PC-3 (cell line): ENCODE measurements around the gene PLA2G2D. TPM values are rescaled to one million over a fixed set of nuclear protein-coding genes. Genes with fewer than 3 reads are reported as not detected.

Source experiments
- ATAC-seq: fragments of 200-7000 bp; cut with Tn5 transposase; 2 replicates; pipeline ENCODE4 v1.9.1; 2020; ENCODE audit warnings: mild to moderate bottlenecking, moderate library complexity
- BruUV-seq: library from RNA; stranded (reverse); fragments of 400-500 nt; replicated peaks from 2 replicates; lab custom pipeline; 2021; lab: Mats Ljungman, UMichigan
- CTCF ChIA-PET: fragments of 300-600 bp; sonication (Branson Sonifier 250); formaldehyde crosslinking; loops from one replicate; lab custom pipeline; 2022; ENCODE audit warnings: antibody characterized with exemption; lab: Charles Lee
- POLR2A ChIA-PET: fragments of 300-600 bp; sonication (Branson Sonifier 250); formaldehyde crosslinking; loops from one replicate; lab custom pipeline; 2022; ENCODE audit warnings: antibody characterized with exemption; ENCODE audit not compliant: unreplicated experiment; lab: Charles Lee
- DNase-seq: peaks from one replicate; pipeline ENCODE4 v3.0.0-alpha.2; 2015
- H2AFZ ChIP-seq: fragments of 300-600 bp; sonication (generic); 2 replicates; pipeline ENCODE4 v1.6.0; 2016; ENCODE audit warnings: antibody characterized with exemption, low read length
- H3F3A ChIP-seq: fragments of 300-600 bp; sonication (generic); one replicate; pipeline ENCODE4 v1.6.0; 2017; ENCODE audit warnings: antibody characterized with exemption, low read length, control low read depth, mild to moderate bottlenecking; ENCODE audit not compliant: unreplicated experiment
- H3K27ac ChIP-seq: fragments of 300-600 bp; sonication (generic); 2 replicates; pipeline ENCODE4 v1.5.1; 2016; ENCODE audit warnings: mild to moderate bottlenecking, low read length
- H3K27me3 ChIP-seq: fragments of 300-600 bp; sonication (generic); 2 replicates; pipeline ENCODE4 v1.6.1; 2016; ENCODE audit warnings: low read length, mixed read lengths
- H3K36me3 ChIP-seq: fragments of 300-600 bp; sonication (generic); 2 replicates; pipeline ENCODE4 v1.6.1; 2016; ENCODE audit warnings: low read depth, mixed run types, low read length, mixed read lengths
- H3K4me1 ChIP-seq: fragments of 300-600 bp; sonication (generic); 2 replicates; pipeline ENCODE4 v1.5.1; 2016; ENCODE audit warnings: low read length; ENCODE audit not compliant: insufficient read depth
- H3K4me2 ChIP-seq: fragments of 300-600 bp; sonication (generic); 2 replicates; pipeline ENCODE4 v1.6.0; 2016; ENCODE audit warnings: low read length
- H3K4me3 ChIP-seq: fragments of 300-600 bp; sonication (generic); 2 replicates; pipeline ENCODE4 v1.5.1; 2016; ENCODE audit warnings: mild to moderate bottlenecking, low read length, mixed read lengths
- H3K79me2 ChIP-seq: fragments of 300-600 bp; sonication (generic); 2 replicates; pipeline ENCODE4 v1.6.1; 2017; ENCODE audit warnings: low read length, mixed read lengths
- H3K9ac ChIP-seq: fragments of 300-600 bp; sonication (generic); 2 replicates; pipeline ENCODE4 v1.6.0; 2016; ENCODE audit warnings: mild to moderate bottlenecking, low read length
- H3K9me2 ChIP-seq: fragments of 300-600 bp; sonication (generic); replicated peaks from 2 replicates; pipeline ENCODE4 v1.6.1; 2016; ENCODE audit warnings: mixed run types, low read length, mixed read lengths
- H3K9me3 ChIP-seq: fragments of 300-600 bp; sonication (generic); 2 replicates; pipeline ENCODE4 v1.6.1; 2016; ENCODE audit warnings: low read length, mixed read lengths
- H4K20me1 ChIP-seq: fragments of 300-600 bp; sonication (generic); 2 replicates; pipeline ENCODE4 v1.6.1; 2016; ENCODE audit warnings: low read length, mixed read lengths
- EZH2 ChIP-seq: fragments of 300-600 bp; sonication (generic); IDR thresholded peaks from one replicate; pipeline ENCODE4 v1.6.1; 2017; ENCODE audit warnings: antibody characterized with exemption, mild to moderate bottlenecking, low read length; ENCODE audit not compliant: unreplicated experiment
- EZH2phosphoT487 ChIP-seq: fragments of 300-600 bp; sonication (generic); IDR thresholded peaks from 2 replicates; pipeline ENCODE4 v1.6.1; 2018; ENCODE audit warnings: mild to moderate bottlenecking, antibody characterized with exemption, low read length, borderline replicate concordance
- intact Hi-C: fragments of 100-400 bp; cut with micrococcal nuclease; formaldehyde crosslinking; loops from 2 replicates; pipeline ENCODE4 v1.9.0; 2023
- total RNA-seq: library from RNA; depleted of rRNA; stranded (reverse); fragments of >200 nt; gene quantifications from 2 replicates; pipeline ENCODE4 v1.2.3, GENCODE V29; 2014
- TF ChIP-seq, protein P1 (sequence below): fragments of 300-600 bp; sonication (generic); conservative IDR thresholded peaks from 2 replicates; pipeline ENCODE4 v1.5.1; 2017; ENCODE audit warnings: antibody characterized with exemption, low read depth, mild to moderate bottlenecking, low read length

The PLA2G2D gene
- total RNA-seq, 1 experiment from 2014 or later: not detected

DNA sequence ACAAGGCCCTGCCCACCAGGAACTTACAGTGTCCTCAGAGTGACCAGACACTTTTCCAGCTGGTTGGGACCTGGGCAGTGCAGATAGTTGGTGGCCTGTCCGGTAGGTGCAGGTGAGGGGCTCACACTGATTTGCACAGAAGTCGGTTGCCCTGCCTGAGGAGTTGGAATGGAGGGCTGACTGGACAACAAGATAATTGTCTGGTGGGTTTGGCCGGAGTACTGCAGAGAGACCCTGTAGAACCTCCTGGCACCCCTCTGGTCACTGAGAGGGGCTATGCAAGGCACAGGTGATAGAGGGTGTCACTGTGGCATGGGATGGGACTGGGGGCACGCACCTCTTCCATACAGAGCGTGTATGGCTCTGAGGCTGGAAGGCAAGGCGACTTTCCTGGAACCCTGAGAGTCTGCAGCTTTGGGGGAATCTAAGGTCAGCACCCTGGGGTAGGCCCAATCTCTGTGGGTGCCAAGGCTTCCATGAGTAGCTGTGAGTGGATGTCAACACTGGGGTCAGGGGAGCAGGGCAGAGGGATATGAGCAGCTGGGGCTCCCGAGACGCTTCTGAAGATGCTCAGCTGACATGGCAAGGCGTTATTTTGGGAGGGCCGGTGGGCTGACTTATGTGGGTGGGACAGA is 7.6 kb upstream of the PLA2G2D start:
- Histone ChIP-seq H3K4me2 (no peak overlapping the region), H3K9me2 (no peaks in the 10 kb centered on the region), H3K4me3 (no peak overlapping the region), H4K20me1 (no peaks in the 10 kb centered on the region), H3K27ac (no peak overlapping the region), H3K79me2 (no peaks in the 10 kb centered on the region), H2AFZ (no peak overlapping the region), H3K27me3 (peaks cover under 1% of the 10 kb centered on the region; the same call in 1 of the 2 replicates), H3K9ac (no peak overlapping the region), H3F3A (no peaks in the 10 kb centered on the region), H3K36me3 (no peaks in the 10 kb centered on the region), H3K9me3 (no peaks in the 10 kb centered on the region), H3K4me1 (peaks cover 13% of the 10 kb centered on the region)
- ChIA-PET CTCF (no interaction called here), POLR2A (no interaction called here)
- TF ChIP-seq EZH2phosphoT487: no peak
- TF ChIP-seq EZH2: no peak
- TF ChIP-seq, protein P1, sequence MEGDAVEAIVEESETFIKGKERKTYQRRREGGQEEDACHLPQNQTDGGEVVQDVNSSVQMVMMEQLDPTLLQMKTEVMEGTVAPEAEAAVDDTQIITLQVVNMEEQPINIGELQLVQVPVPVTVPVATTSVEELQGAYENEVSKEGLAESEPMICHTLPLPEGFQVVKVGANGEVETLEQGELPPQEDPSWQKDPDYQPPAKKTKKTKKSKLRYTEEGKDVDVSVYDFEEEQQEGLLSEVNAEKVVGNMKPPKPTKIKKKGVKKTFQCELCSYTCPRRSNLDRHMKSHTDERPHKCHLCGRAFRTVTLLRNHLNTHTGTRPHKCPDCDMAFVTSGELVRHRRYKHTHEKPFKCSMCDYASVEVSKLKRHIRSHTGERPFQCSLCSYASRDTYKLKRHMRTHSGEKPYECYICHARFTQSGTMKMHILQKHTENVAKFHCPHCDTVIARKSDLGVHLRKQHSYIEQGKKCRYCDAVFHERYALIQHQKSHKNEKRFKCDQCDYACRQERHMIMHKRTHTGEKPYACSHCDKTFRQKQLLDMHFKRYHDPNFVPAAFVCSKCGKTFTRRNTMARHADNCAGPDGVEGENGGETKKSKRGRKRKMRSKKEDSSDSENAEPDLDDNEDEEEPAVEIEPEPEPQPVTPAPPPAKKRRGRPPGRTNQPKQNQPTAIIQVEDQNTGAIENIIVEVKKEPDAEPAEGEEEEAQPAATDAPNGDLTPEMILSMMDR: no peak
- intact Hi-C loops: no loop called here
- ATAC-seq (no peak), DNase-seq (no peak)
- no TSS peak for BruUV-seq

DNA sequence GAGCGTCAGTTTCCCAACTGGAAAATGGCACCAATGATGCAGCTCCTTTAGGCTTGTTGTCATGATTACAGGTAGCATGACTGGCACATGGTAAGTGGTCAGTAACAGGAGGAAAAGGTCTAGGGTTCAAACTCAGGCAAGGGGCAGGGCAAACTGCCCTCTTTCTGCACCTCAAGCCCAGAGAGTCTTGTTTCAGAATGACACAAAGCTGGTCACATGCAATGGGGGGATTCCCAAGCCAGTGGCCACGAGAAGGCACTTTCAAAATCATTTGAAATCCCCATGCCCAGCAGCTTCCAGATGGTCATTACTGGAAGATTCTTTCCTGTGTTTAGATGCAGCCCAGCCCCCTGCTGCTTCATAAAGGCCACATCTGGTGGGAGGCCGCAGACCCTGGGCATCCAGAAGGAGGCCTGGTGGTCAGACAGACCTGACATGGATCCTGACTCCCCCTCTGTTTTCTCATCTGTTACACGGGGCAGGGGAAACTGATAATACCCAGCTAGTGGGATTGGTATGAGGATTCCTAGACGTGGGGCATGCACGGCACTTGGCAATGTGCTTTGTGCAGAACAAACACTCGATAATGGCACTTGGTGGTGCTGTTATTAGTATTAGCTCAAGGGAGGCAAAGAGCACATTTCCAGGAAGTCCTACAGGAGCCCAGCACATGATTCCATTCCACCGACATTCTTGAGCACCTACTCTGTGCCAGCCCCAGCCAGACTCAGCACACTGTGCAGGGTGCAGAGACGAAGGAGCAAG is 6.9 kb upstream of the PLA2G2D start:
- no TSS peak for BruUV-seq
- TF ChIP-seq, protein P1: no peak
- TF ChIP-seq EZH2phosphoT487 (no peak), EZH2 (no peak)
- CTCF ChIA-PET: no interaction called here

DNA sequence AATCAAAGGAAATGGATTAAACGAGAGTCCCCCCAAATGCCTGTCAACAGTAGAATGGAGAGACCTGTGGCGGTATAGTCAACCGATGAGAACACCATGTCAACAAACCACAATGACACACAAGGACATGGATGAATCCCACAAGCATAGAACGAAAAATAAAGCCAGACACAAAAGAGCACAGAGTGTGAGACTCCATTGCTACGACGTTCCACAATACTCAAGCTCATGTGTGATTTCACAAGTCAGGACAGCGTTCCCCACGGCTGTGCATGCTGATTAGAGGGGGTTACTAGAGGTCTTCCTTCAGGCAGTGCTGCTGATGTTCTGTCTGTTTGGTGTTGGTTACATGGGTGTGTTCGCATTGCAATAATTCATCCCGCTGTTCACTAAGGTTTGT is 5.8 kb upstream of the PLA2G2D start:
- H2AFZ ChIP-seq: no peak overlapping the region
- ATAC-seq (no peak), DNase-seq (no peak)
- no peak overlapping the region for H3K4me3 ChIP-seq
- no peaks in the 10 kb centered on the region for H3F3A ChIP-seq
- ChIA-PET POLR2A (no interaction called here), CTCF (no interaction called here)
- BruUV-seq: no TSS peak
- TF ChIP-seq, protein P1: no peak
- TF ChIP-seq EZH2phosphoT487: no peak
- no peaks in the 10 kb centered on the region for H3K79me2 ChIP-seq
- H4K20me1 ChIP-seq: no peaks in the 10 kb centered on the region
- no peak overlapping the region for H3K9ac ChIP-seq
- H3K27me3 ChIP-seq: peaks cover 6% of the 10 kb centered on the region; the same call in 1 of the 2 replicates
- H3K36me3 ChIP-seq: no peaks in the 10 kb centered on the region
- H3K4me1 ChIP-seq: peaks cover 13% of the 10 kb centered on the region
- H3K27ac ChIP-seq: no peak overlapping the region
- intact Hi-C loops: no loop called here
- H3K9me3 ChIP-seq: no peaks in the 10 kb centered on the region
- H3K9me2 ChIP-seq: no peaks in the 10 kb centered on the region
- H3K4me2 ChIP-seq: peak overlapping the region; percentile 36; the same call in 1 of the 2 replicates

More for the DNA sequence above, 6.9 kb upstream of the PLA2G2D start:
- Histone ChIP-seq H3K9me3 (no peaks in the 10 kb centered on the region), H3K27ac (no peak overlapping the region), H3F3A (no peaks in the 10 kb centered on the region), H3K4me3 (no peak overlapping the region), H4K20me1 (no peaks in the 10 kb centered on the region), H3K36me3 (no peaks in the 10 kb centered on the region), H3K9ac (no peak overlapping the region), H3K4me2 (no peak overlapping the region), H3K79me2 (no peaks in the 10 kb centered on the region), H3K27me3 (peaks cover 6% of the 10 kb centered on the region; the same call in 1 of the 2 replicates), H2AFZ (no peak overlapping the region), H3K9me2 (no peaks in the 10 kb centered on the region), H3K4me1 (peaks cover 13% of the 10 kb centered on the region)
- no peak for ATAC-seq
- DNase-seq: no peak
- intact Hi-C loops: no loop called here
- POLR2A ChIA-PET: no interaction called here
